Measurements from ENCODE around the gene CFAP68. TPM values are rescaled to one million over a fixed set of nuclear protein-coding genes. Genes with fewer than 3 reads are reported as not detected.

Gene CFAP68
- total RNA-seq, 2 donors from 2014 or later, result 11.6 to 12.7 TPM

DNA sequence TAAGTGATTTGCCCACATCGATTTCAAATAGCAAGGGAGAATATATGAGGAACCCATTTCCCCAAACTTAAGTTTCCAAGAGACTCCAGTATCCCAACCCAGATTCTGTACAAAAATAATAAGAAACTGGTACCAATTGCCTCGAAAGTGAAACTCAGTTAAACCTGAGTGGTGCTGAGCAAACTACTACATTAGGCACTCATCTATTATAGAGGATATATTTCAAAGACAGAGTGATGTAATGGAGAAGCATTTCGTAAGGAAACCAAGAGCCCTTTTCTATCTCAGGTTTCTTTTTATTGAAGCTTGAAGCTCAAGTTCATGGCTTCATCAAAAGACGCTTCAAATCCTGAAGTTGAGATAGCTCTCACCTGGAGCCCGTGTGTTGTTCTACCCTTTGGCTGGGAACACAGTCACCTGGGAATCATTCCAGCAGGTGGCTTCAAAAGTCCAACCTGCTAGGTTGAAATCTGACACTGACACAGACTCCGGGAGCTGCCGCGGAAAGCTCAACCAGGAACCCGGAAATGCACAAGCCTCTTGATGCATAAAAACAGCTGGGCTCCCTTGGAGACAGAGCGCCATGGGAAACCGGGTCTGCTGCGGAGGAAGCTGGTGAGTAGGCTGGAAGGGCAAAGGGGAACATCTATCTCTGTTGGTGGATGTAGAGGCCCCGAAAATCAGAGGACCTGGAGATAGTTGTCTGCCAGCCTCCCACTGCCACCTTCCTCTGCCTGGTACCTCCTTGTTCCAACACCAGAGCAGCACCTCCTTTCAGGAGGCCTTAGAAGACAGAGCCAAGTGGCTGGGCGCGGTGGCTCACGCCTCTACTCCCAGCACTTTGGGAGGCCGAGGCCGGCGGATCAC is 39.3 kb downstream of the CFAP68 start, which contains the start of gene C11orf52:
TSS of gene C11orf52 (plus strand) at position 524 of the 867 bp plus-strand sequence. CDS start at position 584, 60 bp downstream.
- H3K4me3 Mint-ChIP-seq, result peak within 1 kb of the TSS; percentile 53
- no peak within 1 kb of the TSS for H3K27ac ChIP-seq (ENCODE audit: low read depth, low read length)
- peak within 1 kb of the TSS; percentile 89 for H3K27ac Mint-ChIP-seq
- H3K36me3 Mint-ChIP-seq (ENCODE audit: low read depth), result no peaks in the 10 kb centered on the region
- no peaks in the 10 kb centered on the region for H3K9me3 ChIP-seq (ENCODE audit: control insufficient read depth, low read length)
- no peaks in the 10 kb centered on the region for H3K36me3 ChIP-seq (ENCODE audit: control insufficient read depth, insufficient read depth, low read length)
- no peaks in the 10 kb centered on the region for H3K9me3 Mint-ChIP-seq
- no peak within 1 kb of the TSS for H3K9ac ChIP-seq (ENCODE audit: extremely low read depth, low read length, poor library complexity, severe bottlenecking)
- WGBS, 2 experiments (ENCODE audit: insufficient coverage in 1 of 2, insufficient read length in 1 of 2), result 63 to 68% methylated on average over 16 to 19 of the region's 19 CpGs
- no peak within 1 kb of the TSS for H3K4me3 ChIP-seq (ENCODE audit: low read length)
- H3K27me3 Mint-ChIP-seq (ENCODE audit: insufficient read depth), result peaks cover 4% of the 10 kb centered on the region
- peak; percentile 92 for DNase-seq
- H3K4me1 Mint-ChIP-seq, result peaks cover 18% of the 10 kb centered on the region
- H3K4me1 ChIP-seq (ENCODE audit: control insufficient read depth, insufficient read depth, low read length), result no peaks in the 10 kb centered on the region
- H3K27me3 ChIP-seq (ENCODE audit: control insufficient read depth, insufficient read depth, low read length, poor library complexity, severe bottlenecking), result no peaks in the 10 kb centered on the region
- TF ChIP-seq, protein P1, sequence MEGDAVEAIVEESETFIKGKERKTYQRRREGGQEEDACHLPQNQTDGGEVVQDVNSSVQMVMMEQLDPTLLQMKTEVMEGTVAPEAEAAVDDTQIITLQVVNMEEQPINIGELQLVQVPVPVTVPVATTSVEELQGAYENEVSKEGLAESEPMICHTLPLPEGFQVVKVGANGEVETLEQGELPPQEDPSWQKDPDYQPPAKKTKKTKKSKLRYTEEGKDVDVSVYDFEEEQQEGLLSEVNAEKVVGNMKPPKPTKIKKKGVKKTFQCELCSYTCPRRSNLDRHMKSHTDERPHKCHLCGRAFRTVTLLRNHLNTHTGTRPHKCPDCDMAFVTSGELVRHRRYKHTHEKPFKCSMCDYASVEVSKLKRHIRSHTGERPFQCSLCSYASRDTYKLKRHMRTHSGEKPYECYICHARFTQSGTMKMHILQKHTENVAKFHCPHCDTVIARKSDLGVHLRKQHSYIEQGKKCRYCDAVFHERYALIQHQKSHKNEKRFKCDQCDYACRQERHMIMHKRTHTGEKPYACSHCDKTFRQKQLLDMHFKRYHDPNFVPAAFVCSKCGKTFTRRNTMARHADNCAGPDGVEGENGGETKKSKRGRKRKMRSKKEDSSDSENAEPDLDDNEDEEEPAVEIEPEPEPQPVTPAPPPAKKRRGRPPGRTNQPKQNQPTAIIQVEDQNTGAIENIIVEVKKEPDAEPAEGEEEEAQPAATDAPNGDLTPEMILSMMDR (conservative IDR thresholded peaks at IDR 0.05), result peak; percentile 57

DNA sequence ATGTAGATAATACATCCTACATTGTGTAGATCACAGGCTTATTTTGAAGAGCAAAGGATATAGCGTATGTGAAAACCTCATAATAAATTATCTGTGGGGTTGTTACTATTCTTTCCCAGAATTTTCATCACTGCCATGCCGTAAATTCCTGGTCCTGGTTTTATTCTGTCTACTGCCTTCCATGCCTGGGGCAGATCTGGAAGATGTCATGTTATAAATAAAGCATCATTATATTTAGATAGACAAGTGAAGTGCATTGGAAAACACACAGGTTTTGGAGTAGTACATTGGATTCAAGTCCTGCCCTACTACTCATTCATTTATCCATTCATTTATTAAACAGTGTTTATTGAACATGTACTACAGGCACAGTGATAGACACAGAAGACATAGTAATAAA is 41.6 kb downstream of the CFAP68 start:
- peaks cover 37% of the 10 kb centered on the region for H3K4me1 Mint-ChIP-seq
- DNase-seq, result no peak
- no peak overlapping the region for H3K27ac Mint-ChIP-seq
- H3K4me3 ChIP-seq (ENCODE audit: low read length), result no peak overlapping the region
- no peaks in the 10 kb centered on the region for H3K4me1 ChIP-seq (ENCODE audit: control insufficient read depth, insufficient read depth, low read length)
- H3K4me3 Mint-ChIP-seq, result no peak overlapping the region
- 93% methylated on average over 2 of the region's 2 CpGs; no CpG with 5 or more reads in 1 of the 2 experiments for whole genome bisulfite sequencing, 2 experiments (ENCODE audit: insufficient coverage in 1 of 2, insufficient read length in 1 of 2)
- TF ChIP-seq, protein P1 (conservative IDR thresholded peaks at IDR 0.05), result no peak
- no peaks in the 10 kb centered on the region for H3K36me3 Mint-ChIP-seq (ENCODE audit: low read depth)
- no peaks in the 10 kb centered on the region for H3K9me3 Mint-ChIP-seq
- H3K36me3 ChIP-seq (ENCODE audit: control insufficient read depth, insufficient read depth, low read length), result no peaks in the 10 kb centered on the region
- no peaks in the 10 kb centered on the region for H3K27me3 ChIP-seq (ENCODE audit: control insufficient read depth, insufficient read depth, low read length, poor library complexity, severe bottlenecking)
- no peaks in the 10 kb centered on the region for H3K9me3 ChIP-seq (ENCODE audit: control insufficient read depth, low read length)
- H3K9ac ChIP-seq (ENCODE audit: extremely low read depth, low read length, poor library complexity, severe bottlenecking), result no peak overlapping the region
- no peaks in the 10 kb centered on the region for H3K27me3 Mint-ChIP-seq (ENCODE audit: insufficient read depth)
- H3K27ac ChIP-seq (ENCODE audit: low read depth, low read length), result no peak overlapping the region

GRCh38 chr11:111921541-111922230 is 42.3 kb downstream of the CFAP68 start:
- 91 to 93% methylated on average over 7 of the region's 7 CpGs for WGBS, 2 experiments (ENCODE audit: insufficient coverage in 1 of 2, insufficient read length in 1 of 2)
- no peaks in the 10 kb centered on the region for H3K9me3 Mint-ChIP-seq
- no peaks in the 10 kb centered on the region for H3K27me3 ChIP-seq (ENCODE audit: control insufficient read depth, insufficient read depth, low read length, poor library complexity, severe bottlenecking)
- H3K4me1 Mint-ChIP-seq, result peaks cover 42% of the 10 kb centered on the region
- no peaks in the 10 kb centered on the region for H3K36me3 ChIP-seq (ENCODE audit: control insufficient read depth, insufficient read depth, low read length)
- H3K4me3 ChIP-seq (ENCODE audit: low read length), result no peak overlapping the region
- H3K27ac ChIP-seq (ENCODE audit: low read depth, low read length), result no peak overlapping the region
- no peaks in the 10 kb centered on the region for H3K4me1 ChIP-seq (ENCODE audit: control insufficient read depth, insufficient read depth, low read length)
- no peak overlapping the region for H3K9ac ChIP-seq (ENCODE audit: extremely low read depth, low read length, poor library complexity, severe bottlenecking)
- H3K27ac Mint-ChIP-seq, result no peak overlapping the region
- H3K27me3 Mint-ChIP-seq (ENCODE audit: insufficient read depth), result no peaks in the 10 kb centered on the region
- no peak for DNase-seq
- TF ChIP-seq, protein P1 (conservative IDR thresholded peaks at IDR 0.05), result no peak
- no peaks in the 10 kb centered on the region for H3K9me3 ChIP-seq (ENCODE audit: control insufficient read depth, low read length)
- no peak overlapping the region for H3K4me3 Mint-ChIP-seq
- H3K36me3 Mint-ChIP-seq (ENCODE audit: low read depth), result no peaks in the 10 kb centered on the region

Data from endodermal cell (in vitro differentiated cells).